Stimulated activated CD8-positive, alpha-beta memory T cell treated with anti-CD3 and anti-CD28 coated beads, Interleukin-7, amount 100 ng/mL, for 4 hours (primary cell): ENCODE results near the gene ADCY9.
A peak's percentile ranks its signal among the peaks of the same experiment; 100 is the strongest.

ENCODE experiments used
- DNase-seq, 2 donors: peaks; one replicate each; pipeline ENCODE4 v3.0.0-alpha.2; 2020; ENCODE audit warnings: low read depth in 2 of 2

The ADCY9 gene

DNA sequence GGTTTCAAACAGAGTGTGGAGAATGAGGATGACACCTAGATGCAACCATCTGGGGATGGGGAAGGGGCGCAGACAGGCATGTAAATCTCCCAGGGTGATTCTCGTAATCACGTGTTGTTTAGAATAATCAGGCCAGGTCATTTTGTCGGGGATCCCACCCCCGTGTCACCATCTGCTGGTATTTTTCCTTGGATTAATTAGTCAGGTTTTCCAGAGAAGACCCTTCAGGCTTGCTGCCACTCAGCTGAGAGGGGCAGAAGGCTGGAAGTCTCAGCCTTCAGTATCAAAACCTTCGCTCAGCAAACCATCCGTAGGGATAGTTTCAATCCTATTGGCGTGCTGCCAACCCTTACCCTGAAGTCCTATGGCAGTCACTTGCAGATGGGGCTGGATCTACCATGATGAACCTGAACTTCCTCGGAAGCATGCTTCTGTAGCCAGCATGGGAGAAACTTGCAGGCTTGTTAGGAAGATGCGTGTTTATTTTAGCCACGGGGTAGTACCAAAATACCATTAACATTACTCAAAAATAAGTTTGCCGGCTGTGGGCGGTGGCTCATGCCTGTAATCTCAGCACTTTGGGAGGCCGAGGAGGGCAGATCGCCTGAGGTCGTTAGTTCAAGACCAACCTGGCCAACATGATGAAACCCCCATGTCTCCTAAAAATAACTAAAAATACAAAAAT is 7.5 kb upstream of the ADCY9 start:
- no peak for DNase-seq

DNA sequence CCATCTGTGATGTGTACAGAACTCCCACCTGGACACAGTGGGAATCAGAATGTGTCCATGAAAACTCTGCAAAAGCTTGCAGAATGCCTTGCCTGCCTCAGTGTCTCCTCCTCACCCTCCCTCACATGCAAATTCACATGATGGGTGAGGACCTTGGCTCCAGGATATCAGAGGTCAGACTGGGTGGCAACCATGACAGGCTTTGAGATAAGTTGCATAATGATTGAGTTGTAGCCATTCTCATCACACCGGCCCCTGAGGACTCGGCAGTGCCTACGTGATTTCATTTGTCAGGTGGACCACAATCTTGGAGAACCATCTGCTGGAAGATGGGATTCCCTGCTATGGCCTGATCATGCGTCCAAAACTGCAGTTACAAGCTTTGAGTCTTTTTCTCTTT is 3.9 kb upstream of the ADCY9 start:
- DNase-seq = no peak

DNA sequence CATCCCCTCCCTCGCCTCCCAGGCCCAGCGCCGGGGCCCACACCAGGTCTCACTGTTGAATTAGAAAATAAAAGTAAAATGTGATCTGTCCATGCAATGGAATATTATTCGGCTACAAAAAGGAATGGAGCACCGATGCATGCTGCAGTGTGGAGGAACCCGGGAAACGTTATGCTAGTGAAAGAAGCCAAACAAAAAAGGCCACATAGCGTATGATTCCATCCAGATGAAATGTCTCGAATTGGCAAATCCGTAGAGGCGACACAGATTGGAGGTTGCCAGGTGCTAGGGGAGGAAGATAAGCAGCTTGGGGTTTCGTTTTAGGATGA is 972 bp upstream of the ADCY9 start:
- DNase-seq = no peak

DNA sequence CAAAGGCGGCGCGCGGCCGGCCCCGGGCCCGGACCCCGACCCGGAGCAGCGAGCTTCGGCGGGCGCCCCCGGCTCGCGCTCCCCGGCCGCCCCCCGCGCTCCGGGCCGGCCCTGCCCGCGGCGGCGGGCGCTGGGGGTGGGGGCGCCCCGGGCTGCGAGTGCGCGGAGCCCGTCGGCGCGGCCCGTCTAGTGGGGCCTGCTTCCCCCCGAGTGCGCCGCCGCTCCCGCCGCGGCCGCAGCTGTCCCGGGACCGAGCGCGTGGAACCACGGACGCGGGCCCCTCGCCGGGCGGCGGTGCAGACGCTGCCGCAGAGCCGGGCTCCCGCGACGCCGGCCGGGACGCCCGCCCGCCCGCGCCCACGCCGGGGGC is 308 bp downstream of the ADCY9 start:
- no peak for DNase-seq

DNA sequence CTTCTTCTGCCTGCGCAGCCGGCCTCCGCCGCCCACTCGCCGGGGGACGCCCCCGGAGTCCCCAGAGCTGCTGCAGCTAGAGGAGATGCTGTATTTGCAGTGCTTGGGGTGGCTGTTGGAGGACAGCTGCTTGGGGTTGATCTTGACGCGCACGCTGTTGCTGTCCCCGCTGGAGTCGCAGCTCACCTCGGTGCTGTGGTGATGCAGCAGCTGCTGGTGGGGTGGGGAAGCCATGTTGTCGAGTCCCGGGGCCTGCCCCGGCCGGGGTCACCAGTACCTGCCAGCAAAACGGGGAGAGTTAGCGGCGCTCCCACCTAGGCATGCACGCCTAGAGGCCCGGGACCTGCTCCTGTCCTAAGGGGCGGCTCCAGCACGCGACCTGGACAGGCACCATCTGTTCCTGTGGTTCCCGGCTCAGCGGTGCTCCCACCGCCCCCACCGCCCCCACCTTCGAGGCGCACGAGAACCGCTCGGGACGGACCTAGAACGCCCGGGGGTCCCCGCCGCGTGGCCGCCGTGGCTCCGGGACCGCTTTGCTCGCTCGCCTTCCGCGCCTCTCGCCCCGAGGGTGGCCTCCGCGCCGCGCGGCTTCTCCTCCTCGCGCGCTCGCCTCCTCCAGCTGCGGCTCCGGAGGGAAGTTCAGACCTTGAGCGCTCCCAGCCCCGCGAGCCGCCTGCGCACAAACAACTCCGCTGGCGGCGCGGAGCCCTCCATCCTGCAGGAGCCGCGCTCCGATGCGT is 863 bp downstream of the ADCY9 start:
- peak in 1 of 2 donors; percentile 34 for DNase-seq

DNA sequence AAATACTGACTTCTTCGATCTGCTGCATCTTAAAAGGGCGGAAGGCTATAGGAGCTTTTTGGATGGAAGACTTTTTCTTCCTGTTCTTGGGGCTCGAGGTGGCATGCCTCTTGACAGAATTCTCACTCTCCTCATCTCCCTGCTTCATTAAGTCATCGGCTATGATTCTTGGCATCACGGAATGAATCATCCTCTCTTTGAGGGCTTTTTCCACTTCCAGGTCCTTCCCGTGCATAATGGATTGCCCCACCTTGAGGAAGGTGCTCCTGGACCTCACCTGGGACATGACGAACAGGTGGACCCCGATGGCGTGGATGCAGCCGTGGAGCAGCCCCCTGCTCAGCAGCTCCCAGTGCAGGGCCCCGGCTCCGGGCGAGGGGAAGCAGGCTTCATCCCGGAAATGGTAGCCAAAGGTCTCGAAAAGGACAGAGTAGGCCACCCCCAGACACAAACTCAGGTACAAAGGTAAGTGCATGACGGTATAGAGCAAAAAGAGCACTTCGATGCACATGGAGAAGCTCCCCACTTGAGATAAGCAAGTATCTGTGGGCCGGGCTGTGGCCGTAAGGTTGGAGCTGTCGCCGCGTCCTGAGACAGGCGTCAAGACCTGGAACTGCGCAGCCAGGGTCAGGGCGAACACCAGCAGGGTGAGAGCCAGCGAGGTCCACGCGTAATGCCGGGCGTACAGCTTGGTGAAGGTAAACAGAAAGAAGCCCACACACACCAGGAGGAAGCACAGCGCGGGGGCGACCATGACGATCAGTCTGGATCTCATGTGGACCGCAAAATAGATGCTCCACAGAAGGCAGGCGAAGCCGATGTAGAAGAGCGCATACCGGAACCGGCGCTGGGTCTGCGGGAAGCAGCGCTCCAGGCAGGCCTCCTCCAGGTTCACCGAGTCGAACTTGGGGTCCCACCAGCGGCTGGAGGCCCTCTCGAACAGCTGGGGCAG is 1.7 kb downstream of the ADCY9 start:
- DNase-seq = no peak

DNA sequence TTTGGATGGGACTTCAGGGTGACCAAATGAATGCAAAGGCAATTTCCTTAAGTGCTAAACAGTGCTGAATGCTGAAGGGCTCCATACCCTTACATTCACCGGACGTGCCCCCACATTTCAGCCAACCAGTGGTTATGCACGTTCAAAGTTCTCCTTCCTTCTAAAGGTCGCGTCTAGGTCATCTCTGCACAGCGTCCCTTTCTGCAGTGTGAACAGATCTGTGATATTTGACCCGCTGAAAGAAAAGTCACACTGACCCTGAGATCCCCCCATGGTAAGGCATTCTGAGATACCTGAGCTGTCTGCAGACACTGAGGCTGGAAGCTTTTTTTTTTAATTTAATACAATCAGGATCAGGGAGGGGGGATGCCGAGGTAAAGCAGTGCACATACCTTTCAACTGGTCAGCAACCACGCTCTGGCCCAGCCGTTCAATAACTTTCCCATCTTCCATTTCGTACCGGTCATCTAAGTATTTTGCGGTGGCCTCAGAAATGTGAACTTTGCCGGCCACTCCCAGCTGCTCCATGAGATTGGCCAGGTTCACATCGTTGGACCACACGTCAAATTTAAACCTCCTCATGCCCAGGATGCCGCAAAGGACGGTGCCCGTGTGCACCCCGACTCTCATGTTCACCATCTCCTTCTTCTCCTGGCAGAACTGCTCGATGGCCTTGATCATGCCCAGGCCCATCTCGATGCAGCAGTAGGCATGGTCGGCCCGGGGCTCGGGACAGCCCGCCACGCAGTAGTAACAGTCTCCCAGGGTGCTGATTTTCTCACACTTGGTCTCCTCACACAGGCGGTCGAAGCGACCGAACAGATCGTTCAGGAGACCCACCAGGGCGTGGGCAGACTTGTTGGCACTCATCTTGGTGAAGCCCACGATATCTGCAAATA is 2.6 kb downstream of the ADCY9 start:
- DNase-seq = no peak

DNA sequence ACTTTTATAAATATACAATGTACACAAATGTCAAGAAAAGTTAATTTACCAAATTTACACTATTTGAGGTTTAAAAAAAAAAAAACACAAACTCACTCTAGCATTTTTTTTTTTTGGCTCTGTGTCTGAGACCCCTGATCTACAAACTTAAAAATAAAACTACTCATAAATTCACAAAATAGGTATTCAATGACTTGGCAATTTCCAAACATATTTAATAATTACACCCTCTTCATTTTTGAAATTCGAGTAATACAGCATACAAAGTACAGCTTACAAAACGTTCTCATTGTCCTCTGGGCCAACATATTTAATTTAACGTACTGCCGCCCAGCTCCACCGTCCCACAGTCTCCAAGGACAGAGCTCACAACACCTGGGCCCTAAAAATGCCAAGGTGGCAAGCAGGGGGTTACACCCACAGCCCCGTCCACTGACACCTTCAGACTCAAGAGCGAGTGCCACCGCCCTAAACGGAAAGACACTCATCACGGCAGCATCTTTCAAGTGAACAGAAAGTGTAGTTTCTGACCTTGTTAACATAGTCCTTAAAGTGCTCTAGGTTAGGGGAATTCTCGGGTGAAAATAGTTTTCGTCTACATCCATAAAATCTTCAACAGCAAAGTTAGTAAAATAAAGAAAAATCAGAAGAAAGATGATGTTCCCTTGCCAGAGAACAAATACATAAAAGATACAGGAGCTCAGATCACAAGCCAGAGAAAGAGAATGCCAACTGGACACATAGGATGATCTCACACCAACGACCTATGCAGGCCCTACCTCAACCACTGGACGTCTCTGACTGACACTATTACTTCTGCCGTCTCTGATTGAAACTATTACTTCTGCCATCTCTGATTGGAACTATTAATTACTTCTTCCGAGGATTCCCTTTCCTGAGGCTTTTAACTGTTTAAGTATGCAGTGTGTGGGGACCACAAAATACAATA is 4.2 kb downstream of the ADCY9 start:
- no peak for DNase-seq

DNA sequence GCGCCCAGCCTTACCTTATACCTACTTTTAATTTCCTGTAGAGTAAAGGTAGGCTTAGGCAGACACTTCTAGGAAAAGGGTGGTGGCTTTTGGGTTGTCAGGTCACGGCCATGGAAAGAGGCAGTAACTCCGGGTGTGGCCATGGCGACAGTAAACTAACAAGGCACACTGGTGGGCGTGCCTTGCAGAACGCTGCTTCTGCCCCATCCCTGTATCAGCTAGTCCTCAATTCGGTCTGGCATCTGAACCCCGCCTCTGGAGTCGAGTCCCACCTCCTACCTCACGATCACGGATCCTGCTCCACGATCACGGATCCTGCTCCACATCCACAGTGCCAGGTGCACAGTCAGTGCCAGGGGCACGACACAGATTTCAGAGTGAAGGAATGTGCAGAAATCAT is 5.6 kb downstream of the ADCY9 start:
- DNase-seq = no peak

DNA sequence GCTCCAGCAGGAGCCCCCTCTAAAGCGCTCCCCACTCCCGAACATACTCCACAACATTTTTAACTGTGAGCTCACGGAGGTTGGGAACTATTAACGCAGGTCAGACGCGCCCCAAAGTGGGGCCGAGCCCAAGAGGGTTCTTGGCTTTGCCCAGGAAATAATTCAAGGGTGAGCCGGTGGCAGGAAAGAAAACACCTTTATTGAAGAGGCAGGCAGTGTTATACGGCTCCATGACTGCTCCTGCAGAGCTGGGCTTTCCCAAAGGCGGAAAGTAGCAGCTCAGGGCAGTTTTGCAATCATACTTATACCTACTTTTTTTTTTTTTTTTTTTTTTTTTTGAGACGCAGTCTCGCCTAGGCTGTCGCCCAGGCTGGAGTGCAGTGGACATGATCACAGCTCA is 6.2 kb downstream of the ADCY9 start:
- DNase-seq = no peak

DNA sequence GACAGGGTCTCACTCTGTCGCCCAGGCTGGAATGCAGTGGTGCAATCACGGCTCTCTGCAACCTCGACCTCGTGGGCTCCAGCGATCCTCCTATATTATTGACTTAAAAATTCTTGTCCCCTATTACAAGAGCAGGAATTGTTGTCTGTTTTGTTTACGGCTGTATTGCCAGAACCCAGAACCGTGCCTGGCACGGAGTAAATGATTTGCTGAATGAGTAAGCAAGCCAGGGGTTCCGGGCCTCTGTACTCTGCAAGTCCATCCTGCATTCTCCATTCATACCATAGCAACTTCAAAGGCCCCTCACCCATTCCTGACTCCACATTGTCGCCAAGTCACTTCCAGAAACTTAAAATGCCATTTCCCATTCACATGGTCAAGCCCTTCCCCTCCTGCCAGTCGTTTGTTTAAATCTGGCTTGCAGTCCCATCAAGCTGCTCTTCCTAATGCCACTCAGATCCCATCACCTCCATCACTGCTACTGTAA is 6.9 kb downstream of the ADCY9 start:
- no peak for DNase-seq

DNA sequence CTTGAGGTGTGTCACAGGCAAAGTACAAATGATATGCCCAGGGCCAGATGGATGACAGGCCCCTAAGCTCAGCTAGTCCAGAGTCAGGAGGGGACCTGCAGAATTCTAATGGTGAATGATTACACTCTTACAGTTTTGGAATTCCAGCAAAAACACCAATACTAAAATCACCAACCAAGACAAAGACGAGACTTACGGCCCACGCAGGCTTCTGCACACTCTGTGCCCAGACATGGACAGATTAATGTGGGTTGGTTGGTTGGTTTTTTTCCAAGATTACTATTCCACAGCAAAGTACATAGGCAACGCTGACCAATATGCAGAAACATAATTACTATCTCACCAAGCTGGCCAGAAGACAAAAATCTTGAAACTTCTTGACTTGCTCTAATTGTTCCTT is 9.7 kb downstream of the ADCY9 start:
- DNase-seq = no peak

DNA sequence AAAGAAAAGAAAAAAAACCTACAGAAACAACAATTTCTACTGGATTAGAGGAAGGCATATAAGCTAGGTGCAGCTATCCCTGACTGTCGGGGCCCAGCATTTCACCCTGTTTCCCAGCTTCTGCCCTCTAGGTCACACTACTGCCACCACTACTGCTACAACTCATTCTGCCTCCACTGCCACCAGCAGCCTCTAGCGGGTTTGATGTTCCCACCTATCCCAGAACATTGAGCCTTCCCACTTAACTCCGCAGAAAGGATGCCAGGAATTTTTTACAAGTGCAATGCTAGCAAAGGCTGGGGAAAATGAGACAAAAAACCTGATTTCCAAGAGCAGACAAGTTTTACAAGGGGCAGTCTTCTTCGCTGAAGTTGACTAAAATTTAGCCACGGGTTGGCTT is 10.4 kb downstream of the ADCY9 start:
- no peak for DNase-seq

DNA sequence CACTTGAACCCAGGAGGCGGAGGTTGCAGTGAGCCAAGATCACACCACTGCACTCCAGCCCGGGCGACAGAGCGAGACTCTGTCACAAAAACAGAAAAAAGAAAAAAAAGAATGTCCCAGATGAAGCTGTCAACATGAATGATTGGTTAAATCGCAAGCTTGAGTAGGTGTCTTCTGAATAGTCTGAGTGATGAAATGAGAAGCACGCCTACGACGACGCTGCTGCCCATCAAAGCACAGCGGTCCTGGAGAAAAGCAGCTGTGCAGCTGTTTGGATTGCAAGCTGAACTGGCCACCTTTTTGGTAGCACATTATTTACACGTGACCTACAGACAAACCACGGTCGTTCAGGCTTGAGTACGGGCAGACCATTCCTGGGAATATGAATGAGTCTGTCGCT is 12.5 kb downstream of the ADCY9 start:
- no peak for DNase-seq

DNA sequence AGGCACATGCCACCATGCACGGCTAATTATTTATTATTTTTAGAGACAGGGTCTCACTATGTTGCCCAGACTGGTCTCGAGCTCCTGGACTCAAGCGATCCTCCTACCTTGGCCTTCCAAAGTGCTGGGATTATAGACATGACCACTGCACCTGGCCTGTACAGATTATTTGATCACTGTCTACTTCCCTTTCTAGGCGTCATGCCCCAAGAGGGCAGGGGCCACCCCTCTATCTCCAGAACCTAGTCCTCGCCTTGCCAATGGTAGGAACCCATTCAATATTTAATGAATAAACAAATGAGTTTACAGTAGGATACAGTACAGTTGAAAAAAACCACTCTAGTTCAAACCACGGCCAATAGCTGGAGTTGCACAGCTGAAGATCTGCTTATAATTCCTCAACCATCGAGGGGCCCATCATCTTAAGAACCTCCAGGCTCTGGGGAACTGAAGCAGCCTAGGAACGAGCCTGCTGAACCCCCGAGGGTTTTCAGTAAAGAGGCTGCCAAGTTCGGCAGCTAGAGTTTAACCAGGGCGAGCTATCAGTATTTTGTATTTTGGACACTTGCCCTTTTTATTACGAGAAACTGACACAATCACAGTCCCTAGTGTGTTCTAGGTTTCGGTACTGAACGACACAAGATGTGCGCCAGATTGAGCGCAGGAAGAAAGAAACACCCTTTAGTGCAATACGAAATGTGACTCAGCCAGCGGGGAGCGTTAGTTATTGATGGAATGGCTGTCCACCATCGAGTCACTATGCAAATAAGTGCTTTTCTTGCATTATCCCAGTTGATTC is 14.6 kb downstream of the ADCY9 start:
- no peak for DNase-seq

DNA sequence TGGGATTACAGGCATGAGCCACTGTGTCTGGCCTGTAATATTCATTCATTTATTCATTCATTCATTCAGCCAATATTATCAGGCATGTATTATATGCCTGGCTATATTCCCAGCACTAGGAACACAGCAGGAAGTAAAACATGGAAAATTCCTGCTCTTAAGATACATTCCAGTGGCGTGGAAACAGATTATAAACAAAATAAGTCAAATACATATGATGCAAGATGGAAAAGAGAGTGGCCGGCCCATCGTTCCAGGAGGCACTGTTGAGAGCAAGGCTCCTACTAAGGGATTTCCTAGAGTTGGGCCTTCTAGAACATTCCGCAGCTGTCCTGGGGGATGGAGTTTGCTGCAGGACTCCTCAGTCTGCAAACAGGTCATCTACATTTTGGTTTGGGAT is 17.7 kb downstream of the ADCY9 start:
- no peak for DNase-seq

DNA sequence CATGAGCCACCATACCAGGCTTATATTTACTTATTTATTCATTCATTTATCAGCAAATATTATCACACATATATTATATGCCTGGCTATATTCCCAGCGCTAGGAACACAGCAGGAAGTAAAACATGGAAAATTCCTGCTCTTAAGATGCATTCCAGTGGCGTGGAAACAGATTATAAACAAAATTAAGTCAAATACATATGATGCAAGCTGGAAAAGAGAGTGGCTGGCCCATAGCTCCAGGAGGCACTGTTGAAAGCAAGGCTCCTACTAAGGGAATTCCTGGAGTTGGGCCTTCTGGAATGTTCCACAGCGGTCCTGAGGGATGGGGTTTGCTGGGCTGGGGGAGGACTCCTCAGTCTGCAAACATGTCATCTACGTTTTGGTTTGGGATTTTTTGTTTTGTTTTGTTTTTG is 18.4 kb downstream of the ADCY9 start:
- DNase-seq = no peak

DNA sequence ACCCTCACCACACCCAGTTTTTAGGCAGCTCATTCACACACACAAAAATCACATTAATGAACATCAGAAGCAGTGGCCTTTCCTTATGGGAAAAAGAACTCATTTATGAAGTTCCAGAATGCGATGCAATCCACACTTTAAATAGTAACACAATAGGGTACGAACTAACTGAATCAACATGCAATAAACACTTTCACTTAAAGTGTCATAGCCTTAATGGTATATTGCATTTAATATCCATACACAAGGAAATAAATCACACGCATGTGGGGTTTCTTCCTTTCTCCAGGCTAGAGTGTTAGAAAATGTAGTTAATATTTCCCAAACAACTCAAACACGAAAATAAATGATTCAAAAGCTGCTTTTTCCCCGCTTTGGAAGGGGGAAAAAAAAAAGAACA is 19.7 kb downstream of the ADCY9 start:
- DNase-seq = no peak

DNA sequence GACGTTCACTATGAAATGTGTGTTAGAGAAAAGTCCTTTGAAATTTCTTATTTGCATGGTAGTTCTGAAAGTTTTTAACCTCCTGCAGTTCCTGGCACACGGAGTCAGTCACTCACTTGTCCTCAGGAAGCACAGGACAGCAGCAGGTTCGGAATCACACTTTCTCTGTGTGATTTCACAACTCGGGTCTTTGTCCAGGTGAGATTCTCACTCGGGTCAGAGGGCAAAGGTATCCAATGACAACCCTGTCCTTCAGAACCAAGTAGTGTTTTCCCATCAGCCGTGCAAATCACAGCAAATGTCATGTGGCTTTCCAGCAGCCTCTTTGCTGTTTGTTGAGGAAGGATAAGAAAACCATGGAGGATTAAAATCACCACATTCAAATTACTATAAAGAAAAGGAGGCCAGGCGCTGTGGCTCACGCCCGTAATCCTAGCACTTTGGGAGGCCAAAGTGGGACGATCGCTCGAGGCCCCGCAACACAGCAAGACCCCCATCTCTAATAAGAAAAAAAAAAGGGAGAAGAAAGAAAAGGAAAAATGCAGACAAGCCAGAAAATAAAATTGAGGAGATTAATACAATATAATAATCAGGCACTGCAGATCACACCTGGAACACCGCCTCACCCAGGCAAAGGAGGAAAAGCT is 22.0 kb downstream of the ADCY9 start:
- no peak for DNase-seq
